GM23338 (cell line): Measurements from ENCODE around the gene SETBP1.

Experiments used
- CREB1 ChIP-seq: fragments of 250-450 bp; sonication (Bioruptor Pico); IDR thresholded peaks from 2 replicates; pipeline ENCODE4 v1.5.0; 2020; ENCODE audit warnings: low read depth, mild to moderate bottlenecking, moderate library complexity
- CTCF ChIP-seq, 2 experiments: fragments of 200-600 bp in 1 of 2; sonication (generic) in 1 of 2; conservative IDR thresholded peaks; 2 replicates each; pipeline versions ENCODE4 v1.5.1 to v1.6.1; 2016 to 2017; ENCODE audit warnings: antibody characterized with exemption in 2 of 2, low read depth in 2 of 2, mild to moderate bottlenecking in 2 of 2, moderate library complexity in 1 of 2
- ETS1 ChIP-seq: IDR thresholded peaks from 2 replicates; pipeline ENCODE4 v1.6.1; 2016; ENCODE audit warnings: antibody characterized with exemption
- EZH2 ChIP-seq: fragments of 200-600 bp; sonication (generic); IDR thresholded peaks from one replicate; pipeline ENCODE4 v1.8.0; 2017; ENCODE audit warnings: antibody characterized with exemption, mild to moderate bottlenecking, low read depth; ENCODE audit not compliant: unreplicated experiment
- EZH2phosphoT487 ChIP-seq: fragments of 200-600 bp; sonication (generic); IDR thresholded peaks from one replicate; pipeline ENCODE4 v1.8.1; 2018; ENCODE audit warnings: antibody characterized with exemption; ENCODE audit not compliant: unreplicated experiment
- JUNB ChIP-seq: IDR thresholded peaks from one replicate; pipeline ENCODE4 v1.6.1; 2016; ENCODE audit warnings: antibody characterized with exemption; ENCODE audit not compliant: unreplicated experiment
- NANOG ChIP-seq: IDR thresholded peaks from 2 replicates; pipeline ENCODE4 v1.6.1; 2016; ENCODE audit warnings: antibody characterized with exemption, borderline replicate concordance
- POLR2AphosphoS5 ChIP-seq: IDR thresholded peaks from 2 replicates; pipeline ENCODE4 v1.6.1; 2016; ENCODE audit warnings: antibody characterized with exemption, low read depth
- REST ChIP-seq: IDR thresholded peaks from one replicate; pipeline ENCODE4 v1.6.1; 2018; ENCODE audit warnings: antibody characterized with exemption; ENCODE audit not compliant: unreplicated experiment
- STAT1 ChIP-seq: IDR thresholded peaks from one replicate; pipeline ENCODE4 v1.6.1; 2016; ENCODE audit warnings: antibody characterized with exemption; ENCODE audit not compliant: unreplicated experiment
- ZNF114 ChIP-seq: fragments of 250-450 bp; sonication (Bioruptor Pico); IDR thresholded peaks from 2 replicates; pipeline ENCODE4 v1.5.0; 2020; ENCODE audit warnings: mild to moderate bottlenecking, moderate library complexity
- ZNF331 ChIP-seq: fragments of 250-450 bp; sonication (Bioruptor Pico); IDR thresholded peaks from 2 replicates; pipeline ENCODE4 v1.5.0; 2020; ENCODE audit warnings: low read depth, mild to moderate bottlenecking, moderate library complexity
- ZNF462 ChIP-seq: fragments of 250-450 bp; sonication (Bioruptor Pico); IDR thresholded peaks from 2 replicates; pipeline ENCODE4 v1.5.0; 2020; ENCODE audit warnings: mild to moderate bottlenecking, moderate library complexity

- no peak for TF ChIP-seq POLR2AphosphoS5
- TF ChIP-seq EZH2 = no peak
- no peak for TF ChIP-seq REST
- TF ChIP-seq EZH2phosphoT487 = no peak
- TF ChIP-seq CTCF (conservative IDR thresholded peaks at IDR 0.05; ENCODE audit: low read depth in 2 of 2) = no peak
- TF ChIP-seq CREB1 (CRISPR knock-in tag) = no peak
- no peak for TF ChIP-seq STAT1
- TF ChIP-seq JUNB = no peak
- TF ChIP-seq ETS1 = no peak
- TF ChIP-seq ZNF114 (CRISPR knock-in tag) = no peak
- TF ChIP-seq ZNF462 (CRISPR knock-in tag) = no peak
- TF ChIP-seq NANOG = no peak
- TF ChIP-seq ZNF331 (CRISPR knock-in tag) = no peak
These were observed 25.3 kb upstream of the SETBP1 start for GRCh38 chr18:44655435-44655834.
